HG03097 (cell line): ENCODE results near the gene GRID2.
"Not testable (repeated sequence)": the region's sequence is repeated elsewhere in the genome, so short reads cannot be mapped to it uniquely, and the experiment has no call there.

Experiments used
- ATAC-seq: cut with Tn5 transposase; IDR thresholded peaks from one replicate; pipeline ENCODE4 v1.9.1; 2021; ENCODE audit not compliant: unreplicated experiment, low FRiP score

Gene GRID2

DNA sequence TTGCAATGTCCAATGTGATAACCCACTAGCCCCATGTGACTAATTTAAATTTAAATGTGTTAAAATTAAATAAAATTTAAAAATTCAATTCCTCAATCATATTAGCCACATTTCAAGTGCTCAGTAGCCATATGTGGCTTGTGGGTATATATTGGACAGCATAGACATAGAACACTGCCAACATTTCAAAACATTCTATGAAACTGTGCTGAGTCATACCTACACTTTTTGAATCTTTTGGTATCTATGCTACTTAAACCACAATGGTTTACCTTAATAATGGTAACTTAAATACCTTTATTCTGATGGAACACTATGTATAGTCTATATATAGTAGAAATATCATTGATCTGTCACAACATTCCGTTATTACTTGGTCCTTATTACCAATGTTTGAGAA lies 1301.4 kb downstream of the GRID2 start:
- no peak for ATAC-seq

DNA sequence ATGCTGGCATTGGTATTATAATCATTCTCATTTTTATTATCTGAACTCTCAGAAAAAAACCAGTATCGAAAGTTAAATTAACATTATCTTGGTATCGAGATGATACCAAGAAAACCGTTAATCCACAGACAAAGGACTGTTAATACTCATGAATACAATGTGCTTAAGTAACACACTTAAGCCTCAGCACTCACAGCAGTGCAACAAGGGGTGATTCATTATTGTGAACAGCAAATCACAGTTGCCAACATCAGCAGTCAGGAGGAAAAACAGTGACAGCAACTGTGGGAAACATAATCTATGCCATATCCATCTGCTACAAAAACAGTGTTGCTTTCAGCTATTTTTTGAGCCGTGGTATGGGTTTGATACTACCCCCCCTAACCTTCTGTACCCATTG lies 1313.8 kb downstream of the GRID2 start:
- ATAC-seq = no peak

GRCh38 chr4:93633721-93634120 lies 1330.0 kb downstream of the GRID2 start:
- ATAC-seq = no peak

DNA sequence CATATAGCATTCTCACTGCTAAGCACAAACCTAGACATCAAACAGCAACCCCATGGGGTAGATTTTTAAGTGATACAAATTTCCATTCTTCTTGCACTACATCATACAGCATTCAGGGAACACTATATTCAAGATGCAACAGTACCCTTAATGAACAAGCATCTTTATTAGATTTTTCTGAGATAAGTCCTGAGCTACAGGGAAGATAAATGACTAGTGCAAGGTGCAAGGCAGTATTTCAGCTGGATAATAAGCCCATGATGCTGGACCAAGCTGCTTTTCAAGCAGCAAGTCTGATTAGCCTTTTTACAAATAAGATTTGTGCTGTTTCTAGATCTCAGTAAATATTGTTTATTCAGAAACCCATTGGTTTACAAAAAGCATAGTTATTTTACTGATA lies 1332.2 kb downstream of the GRID2 start:
- ATAC-seq = no peak

- no peak for ATAC-seq
Observed at GRCh38 chr4:93645120-93645519, 1341.4 kb downstream of the GRID2 start.

GRCh38 chr4:93646233-93646930 lies 1342.6 kb downstream of the GRID2 start:
- peak; percentile 89 for ATAC-seq

- ATAC-seq = no peak
Observed at GRCh38 chr4:93648258-93648657, 1344.5 kb downstream of the GRID2 start.

- ATAC-seq = no peak
Observed at GRCh38 chr4:93649828-93650227, 1346.1 kb downstream of the GRID2 start.

GRCh38 chr4:93654211-93654610 lies 1350.4 kb downstream of the GRID2 start:
- ATAC-seq = no peak

DNA sequence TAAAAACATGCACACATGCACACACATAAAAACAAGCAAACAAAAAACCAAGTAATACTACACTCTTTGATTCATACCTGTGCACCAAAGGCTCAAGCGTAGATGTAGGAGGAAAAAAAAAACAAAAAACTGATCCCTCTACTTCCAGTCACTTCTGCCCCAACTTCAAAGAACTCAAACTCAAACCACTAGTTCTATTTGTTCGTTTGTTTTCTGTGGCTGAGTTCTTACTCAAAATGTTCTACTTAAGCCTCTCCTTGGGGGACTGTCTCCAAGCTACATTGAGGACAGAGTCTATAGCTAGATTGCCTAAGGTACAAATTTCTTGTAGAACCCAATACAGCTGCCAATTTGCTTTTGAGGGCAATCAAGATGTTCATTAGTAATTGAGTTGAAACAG lies 1353.8 kb downstream of the GRID2 start:
- ATAC-seq = peak; percentile 64

GRCh38 chr4:93658443-93658842 lies 1354.7 kb downstream of the GRID2 start:
- peak; percentile 43 for ATAC-seq

GRCh38 chr4:93659629-93660028 lies 1355.9 kb downstream of the GRID2 start:
- ATAC-seq = no peak

DNA sequence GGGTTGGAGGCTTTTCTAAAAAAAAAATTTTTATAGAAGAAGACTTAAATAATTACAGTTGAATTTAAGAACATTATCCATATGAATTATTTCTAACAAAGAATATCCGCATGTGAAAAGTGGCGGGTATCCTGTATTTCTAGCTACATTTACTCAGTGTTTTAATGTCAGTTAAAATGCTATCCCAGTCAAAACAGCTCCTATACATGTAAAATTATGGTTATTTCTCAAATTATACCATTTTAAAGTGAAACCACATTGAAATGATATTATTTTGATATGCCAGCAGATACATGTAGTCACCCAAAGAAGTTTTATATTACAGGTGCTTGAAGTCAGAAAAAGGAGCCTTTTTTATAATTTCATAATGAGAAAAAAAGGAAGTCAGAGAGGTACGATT lies 1356.3 kb downstream of the GRID2 start:
- ATAC-seq = no peak

DNA sequence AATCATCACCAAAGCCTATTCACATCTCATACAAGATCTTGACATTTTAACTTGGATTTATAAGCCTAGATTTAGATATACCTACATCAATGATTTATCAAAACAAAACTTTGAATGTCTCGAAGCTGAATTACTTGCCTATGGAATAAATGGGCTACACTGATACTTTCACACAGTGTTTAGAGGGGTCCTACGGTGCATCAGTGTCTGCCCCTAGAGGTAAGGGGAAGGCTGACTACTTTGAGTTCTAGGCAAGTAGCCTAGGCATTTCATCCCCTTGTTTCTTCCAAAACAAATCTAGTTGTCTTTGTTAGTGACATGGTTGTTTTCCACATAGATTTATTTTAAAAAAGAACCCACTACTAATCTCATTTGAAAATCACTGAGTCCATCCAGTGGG lies 1366.7 kb downstream of the GRID2 start:
- ATAC-seq = no peak

- ATAC-seq = no peak
Observed at GRCh38 chr4:93671093-93671492, 1367.3 kb downstream of the GRID2 start.

- ATAC-seq = not testable (repeated sequence)
Observed at GRCh38 chr4:93676937-93677336, 1373.2 kb downstream of the GRID2 start.

GRCh38 chr4:93684571-93684970 lies 1380.8 kb downstream of the GRID2 start:
- no peak for ATAC-seq

DNA sequence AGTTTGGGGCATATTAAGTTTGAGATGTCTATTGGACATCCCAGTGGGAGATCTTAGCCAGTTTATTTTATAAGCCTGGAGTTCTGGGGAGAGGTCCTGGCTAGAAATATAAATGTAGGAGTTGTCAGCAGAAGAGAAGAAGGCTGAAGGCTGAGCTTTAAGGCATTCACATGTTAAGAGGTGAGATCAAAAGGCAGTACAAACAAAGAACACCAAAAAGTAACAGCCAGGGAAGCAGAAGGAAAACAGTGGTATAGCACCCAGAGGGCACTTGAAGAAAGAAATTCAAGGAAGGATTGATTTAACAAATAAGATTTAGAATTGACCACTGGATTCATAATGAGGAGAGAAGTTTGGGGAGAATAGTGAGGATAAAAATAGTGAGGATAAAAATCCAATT lies 1383.5 kb downstream of the GRID2 start:
- ATAC-seq = no peak

- no peak for ATAC-seq
Observed at GRCh38 chr4:93688978-93689377, 1385.2 kb downstream of the GRID2 start.

GRCh38 chr4:93693141-93693540 lies 1389.4 kb downstream of the GRID2 start:
- no peak for ATAC-seq

DNA sequence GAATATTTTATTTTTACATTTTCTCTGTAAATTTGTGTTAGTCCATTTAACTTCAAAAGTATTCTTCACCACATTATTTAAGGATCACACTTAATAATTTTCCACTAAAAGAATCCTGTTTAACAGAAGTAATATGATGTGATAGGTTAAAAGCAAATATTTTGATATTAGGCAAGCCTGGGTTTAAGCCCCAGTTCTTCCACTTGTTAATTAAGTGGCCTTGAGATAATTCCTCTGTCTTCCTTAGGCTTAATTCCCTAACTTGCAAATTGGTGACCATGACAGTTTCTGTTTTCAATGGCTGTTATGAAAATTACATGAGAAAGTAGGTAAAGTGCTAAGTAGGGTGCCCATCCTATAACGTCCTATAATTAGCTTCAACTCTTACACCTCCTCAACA lies 1394.9 kb downstream of the GRID2 start:
- no peak for ATAC-seq

GRCh38 chr4:93700571-93700970 lies 1396.8 kb downstream of the GRID2 start:
- no peak for ATAC-seq
